Activated naive CD8-positive, alpha-beta T cell treated with anti-CD3 and anti-CD28 coated beads, Interleukin-2, amount 50 U/mL, for 16 hours (primary cell): Measurements from ENCODE around the gene HDAC4.

Experiments used
- DNase-seq: peaks from one replicate; pipeline ENCODE4 v3.0.0-alpha.2; 2020; ENCODE audit warnings: low read depth, low spot score

Gene HDAC4

DNA sequence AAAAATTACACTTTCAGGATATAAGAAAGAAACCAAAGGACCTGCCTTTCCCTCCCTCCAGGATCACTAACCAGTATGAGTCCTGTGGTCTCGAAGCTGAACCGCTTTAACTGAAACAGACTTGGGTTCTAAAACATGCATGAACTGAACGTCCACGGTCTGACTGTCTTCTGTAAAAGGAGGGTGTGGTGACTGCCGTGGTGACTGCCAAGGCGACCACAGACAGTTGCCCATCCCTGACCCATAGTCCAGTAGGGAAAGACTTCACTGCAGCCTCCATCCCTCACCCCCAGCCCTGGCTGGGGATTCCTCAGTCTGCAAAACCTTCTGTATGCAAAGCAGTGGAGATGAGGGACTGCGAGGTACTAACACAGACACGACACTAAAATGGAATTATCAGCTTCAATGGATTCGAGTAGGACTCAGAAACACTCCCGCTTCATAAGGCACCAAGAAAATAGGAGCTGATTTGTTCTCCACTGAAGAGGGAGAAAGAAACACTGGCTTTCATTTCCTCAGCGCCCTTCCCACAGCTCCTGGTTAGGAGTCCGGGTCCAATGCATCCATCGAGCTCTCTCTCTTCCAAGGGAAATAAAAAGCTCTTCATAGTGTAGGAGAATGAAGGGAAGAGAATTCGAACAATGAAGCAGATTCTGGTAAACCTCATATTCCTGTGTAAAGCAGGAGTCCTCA, 197.2 kb downstream of the HDAC4 start:
- DNase-seq: no peak

DNA sequence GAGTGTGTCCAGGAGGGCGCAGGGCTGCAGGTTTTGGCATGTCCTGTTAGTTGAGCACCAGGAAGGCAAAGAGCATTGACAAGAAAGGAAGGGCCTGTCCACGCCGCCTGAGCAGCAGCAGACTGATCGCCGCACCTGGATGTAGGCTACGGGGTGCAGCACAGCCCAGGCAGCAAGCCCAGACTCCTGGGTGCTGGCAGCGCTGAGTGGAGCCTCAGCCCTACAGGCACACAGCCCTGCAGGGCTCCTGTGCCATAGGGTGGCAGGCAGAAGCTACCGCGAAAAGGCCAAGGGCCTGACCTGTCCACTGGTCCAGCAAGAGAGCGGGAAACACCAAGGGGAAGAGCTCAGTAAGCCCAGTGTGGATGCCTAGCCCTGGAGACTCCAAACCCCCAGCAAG, 198.0 kb downstream of the HDAC4 start:
- no peak for DNase-seq

DNA sequence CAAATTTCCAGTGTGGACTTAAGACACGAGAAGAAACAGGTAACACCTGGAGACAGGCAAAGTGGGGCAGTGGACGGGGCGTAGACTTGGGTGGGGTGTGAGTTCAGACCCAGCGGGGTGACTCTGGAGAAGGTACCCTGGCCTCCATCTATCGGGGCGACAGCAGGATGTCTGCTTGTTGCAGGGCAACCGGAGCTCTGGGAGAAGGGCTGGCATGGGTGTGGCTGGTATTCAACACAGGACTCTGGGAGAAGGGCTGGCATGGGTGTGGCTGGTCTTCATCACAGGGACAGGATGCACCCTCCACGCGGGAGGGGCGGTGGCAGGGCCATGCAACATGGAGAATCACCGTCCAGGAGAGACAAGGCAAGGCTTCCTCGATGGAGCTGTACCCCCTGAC, 198.5 kb downstream of the HDAC4 start:
- DNase-seq: no peak

DNA sequence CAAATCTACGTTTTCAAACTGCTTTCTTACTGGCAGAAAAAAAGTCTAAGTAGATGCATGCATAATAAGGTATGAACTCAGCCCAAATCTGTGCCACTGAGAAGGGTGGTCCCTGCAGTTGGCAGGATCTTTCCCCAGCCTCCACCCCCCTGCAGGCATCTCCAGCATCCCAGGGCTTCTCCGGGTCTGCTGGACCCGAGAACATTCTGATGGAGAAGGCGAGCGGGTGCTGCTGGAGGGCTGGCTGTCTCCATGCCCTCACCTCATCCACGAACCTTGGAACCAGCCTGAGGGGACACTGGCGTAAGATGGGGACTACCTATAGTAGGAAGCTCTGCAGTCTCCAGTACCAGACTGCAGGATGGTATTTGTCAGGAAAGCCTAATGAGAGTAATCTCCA, 198.9 kb downstream of the HDAC4 start:
- no peak for DNase-seq

DNA sequence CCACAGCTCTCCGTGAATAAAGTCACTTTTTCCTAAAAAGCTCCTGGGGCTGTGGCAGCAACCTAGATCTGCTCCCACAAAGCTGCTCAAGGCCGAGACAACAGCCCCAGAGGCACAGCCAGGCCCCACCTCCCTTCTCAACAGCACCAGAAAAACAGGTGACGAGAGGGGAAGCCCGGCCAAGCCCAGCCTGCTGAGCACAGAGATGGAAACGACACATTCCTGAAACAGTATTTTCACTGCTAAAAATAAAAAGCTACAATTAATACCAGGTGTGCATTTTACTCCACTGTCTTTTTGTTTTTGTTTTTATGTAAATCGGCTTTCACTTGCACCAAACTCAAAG, 199.3 kb downstream of the HDAC4 start:
- no peak for DNase-seq

DNA sequence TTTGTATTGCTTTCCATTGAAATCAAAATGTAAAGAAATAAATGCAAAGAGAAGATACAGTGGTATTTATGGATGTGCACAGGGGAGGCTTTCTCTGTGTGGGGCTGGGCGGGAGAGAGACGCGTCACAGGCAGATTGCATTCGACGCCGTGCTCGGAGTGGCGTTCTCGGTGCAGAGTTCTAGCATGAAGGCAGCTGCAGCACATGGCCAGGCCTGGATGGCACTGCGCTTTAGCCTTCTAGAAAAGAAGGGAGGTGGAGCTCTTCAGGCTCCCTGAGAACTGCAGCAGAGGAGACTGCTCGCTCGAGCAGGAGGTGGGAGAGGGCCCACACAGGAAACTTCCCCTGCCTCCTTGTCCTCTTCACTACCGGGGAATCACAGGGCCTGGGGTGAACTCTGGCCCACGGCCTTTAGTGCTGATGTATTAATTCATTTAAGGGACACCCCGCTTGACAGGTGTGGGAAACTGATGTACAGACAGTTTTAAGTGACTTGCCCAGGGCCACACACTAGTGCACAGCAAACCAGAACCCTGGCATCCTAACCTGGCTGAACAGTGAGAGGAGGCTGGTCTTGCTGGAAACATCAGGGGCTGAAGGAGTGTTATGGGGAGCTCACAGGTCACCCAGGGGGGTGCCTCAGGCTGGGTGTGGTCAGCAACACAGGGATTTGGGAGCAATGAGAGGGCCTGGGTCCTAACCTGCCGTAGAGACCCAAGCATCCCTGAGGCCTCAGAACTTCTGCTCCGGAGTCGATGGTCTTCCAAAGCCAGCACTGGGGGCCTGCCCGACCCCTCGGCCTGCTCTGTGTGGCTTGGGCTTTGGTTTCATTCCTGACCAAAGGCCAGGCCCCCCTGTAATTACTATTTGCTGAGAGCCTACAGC, 199.9 kb downstream of the HDAC4 start:
- DNase-seq: no peak

DNA sequence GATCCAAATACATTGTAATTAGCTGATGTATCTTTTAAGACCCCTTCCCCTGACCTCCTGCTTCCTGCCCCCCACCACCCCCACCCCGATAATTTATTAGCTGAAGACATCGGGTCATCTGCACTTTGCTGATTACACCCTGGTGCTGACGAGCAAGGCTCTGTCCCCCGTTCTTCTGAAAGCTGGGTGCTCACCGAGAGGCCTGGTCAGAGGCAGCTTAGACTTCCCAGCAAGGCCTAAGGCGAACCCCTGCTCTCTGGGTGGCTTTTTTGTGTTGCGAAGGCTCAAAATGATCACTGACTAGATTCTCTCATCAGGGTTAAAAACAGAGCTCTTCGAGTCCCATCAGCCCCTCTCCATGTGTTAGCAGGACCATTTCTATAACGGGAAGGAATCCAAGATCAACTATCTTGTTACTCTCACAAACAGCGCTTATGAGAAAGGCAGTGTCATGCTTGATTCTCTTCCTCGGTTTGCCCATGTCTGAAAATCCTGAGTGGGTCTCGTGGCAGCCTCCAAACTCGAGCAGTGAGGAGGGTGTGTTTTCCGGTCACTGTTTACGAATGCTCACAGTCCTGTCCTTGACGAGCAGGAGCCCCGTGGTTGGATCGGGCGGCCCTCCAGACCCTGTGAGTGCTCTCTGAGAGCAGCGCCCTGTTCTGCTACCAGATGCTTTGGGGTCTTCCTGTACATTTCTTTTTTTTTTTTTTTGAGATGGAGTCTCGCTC, 201.6 kb downstream of the HDAC4 start:
- DNase-seq: no peak

DNA sequence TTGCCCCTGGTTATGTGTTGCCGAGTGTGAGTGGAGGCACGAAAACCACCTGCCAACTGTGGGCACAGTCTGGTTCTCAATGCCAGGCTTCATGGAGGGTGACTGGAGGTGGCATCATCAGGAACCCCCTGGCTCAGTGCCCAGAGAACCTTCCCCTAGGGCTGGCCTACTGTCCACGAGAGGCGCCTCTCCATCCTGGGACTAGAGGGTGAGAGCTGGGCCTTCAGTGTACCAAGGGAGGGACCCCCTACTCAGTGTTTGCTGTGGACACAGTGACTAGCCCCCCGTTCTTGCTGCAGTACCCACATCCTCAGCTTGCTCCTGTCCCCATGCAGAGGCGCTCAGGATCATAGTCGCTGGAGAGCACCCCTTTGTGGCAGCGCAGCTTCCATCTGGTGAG, 202.6 kb downstream of the HDAC4 start:
- no peak for DNase-seq

DNA sequence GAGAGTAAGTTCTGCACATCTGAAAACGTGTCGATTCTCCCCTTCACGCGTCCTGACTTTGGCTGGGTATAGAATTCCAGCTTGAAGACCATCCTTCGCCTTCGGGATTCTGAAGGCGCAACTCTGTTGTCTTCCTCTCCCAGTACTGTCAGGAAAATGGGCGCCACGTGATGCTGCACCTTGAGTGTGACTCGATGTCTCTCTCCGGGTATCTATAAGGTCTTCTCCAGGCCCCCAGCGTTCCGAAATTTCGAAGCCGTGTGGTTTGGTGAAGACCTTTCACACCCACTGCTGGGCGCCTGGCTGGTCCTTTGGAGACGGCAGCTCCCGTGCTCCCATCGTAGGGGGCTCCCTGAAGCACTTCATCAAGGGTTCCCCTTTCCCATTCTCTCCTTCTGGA, 203.7 kb downstream of the HDAC4 start:
- DNase-seq: no peak

DNA sequence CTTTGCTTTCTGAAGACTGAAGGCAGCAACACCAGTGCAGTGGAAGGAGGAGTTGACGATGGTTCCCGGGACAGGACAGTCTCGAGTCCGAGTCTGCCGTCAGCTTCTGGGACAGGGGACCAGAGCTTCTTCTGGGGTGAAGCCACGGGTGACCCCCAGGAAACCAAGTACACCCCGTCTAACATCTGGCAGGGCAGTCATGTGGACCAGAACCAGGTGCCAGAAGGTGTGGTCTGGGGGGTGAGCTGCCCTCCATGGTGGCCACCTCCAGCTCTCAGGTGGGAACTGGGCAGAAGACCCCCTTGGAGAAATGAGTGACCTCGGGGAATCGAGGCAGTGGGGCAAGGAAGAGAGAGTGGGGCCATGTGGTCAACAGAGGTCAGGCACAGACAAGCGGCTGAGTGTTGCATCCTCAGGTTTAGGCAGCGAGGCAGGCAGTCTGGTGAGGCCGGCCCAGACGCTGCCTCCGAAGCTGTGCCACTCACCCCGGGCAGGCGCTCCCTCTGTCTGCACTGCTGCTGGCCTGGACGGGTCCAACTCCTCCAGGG, 204.3 kb downstream of the HDAC4 start:
- DNase-seq: no peak

DNA sequence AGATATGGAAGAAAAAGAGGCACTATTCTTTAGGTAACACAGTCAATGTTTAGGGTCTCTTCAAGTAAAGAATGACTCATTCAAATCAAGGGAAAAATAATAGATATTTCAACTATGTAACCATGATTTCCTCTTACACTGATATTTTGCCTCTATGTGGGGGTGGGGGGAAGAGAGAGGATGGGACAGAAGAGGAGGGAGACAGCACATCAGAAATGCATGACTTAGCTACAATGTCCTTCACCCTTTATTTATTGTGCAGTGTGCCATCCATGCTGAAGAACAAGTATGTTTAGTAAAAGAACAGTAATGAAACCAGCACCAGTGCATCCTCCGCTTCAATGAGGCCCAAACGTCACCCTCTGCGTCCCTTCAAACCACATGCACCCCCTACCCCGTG, 204.8 kb downstream of the HDAC4 start:
- no peak for DNase-seq

DNA sequence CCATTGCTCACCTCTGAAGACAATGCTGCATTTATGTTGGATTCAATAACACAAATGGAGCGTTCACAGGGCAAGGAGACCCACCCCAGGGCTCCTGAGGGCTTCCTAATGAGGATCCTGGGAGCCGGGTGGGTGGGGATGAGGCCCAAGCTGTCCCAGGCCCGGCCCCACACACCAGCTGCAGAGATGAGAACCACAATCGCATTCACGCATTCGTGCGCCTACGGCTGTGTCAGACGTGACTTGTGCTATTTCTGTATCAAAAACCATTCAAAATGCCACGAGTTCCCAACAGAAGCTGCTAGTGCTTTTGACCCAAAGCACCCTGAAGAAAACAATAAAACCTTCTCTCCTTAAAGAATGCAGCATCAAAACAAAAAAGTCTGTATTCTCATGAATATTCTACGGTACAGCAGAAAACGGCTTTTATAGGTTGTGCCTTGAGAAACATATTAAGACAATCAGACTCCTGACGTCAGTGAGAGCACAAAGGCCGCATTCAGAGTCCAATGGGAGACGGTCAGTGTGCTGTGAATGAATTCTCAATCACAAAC, 205.4 kb downstream of the HDAC4 start:
- DNase-seq: no peak

DNA sequence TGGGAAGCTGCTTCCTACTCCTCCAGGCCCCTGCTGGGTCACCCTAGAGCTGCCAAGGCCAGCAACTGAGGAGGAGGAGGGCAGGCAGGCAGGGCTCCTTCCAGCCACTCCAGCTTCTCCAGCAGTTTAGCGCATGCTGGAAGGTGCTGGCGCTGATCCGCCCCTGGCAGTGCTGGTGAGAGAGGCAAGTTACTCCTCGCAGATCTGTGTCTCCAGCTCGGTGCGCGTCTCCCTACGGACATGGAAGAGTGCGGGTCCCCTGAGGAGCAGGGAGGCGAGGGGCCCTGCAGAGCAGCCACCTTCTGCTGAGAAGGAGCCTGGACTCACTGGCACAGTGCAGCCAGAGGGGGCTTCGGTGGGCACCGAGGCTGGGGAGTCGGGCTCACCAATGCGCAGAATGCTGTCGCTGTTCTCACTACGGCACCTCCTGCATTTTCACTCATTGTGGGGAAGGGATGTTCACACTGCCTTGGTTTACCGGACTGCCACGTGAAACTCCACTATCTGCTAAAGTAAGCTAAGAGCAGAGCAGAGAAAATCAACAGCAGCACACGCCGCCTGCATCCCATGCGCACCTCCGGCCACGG, 206.0 kb downstream of the HDAC4 start:
- DNase-seq: no peak

DNA sequence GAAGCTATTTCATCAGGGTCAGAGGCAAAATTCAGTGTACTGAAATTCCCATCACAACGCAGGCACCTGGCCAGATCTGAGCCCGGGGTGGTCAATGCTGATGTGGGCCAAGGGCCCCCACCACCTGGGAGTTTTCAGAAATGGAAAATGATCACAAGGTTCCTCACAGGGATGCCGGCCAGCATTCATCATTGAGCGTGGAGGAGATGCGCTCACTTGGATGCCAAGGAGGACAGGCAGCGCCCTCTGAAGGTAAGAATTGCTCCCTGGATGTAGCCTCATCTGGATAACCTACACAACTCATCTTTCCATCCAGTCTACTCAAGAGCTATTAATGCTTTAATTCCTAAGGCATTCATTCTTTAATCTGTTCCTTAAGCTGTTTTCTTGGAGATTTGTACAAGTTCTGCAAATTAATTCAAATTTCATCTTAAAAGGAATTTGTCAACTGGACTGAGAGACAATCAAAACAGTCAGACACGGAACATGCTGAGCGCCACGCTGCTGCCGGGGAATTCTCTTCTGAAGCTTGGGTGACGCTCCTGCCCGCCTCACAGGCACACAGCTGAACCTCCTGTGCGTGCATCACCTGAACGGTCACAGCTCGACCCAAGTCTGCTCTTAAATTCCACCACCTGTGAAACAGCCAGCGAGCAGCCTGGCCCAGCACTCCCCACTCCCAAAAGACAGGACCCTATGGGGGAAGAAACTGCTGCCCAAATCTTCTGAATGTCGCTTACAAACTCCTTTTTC, 206.7 kb downstream of the HDAC4 start:
- DNase-seq: no peak

DNA sequence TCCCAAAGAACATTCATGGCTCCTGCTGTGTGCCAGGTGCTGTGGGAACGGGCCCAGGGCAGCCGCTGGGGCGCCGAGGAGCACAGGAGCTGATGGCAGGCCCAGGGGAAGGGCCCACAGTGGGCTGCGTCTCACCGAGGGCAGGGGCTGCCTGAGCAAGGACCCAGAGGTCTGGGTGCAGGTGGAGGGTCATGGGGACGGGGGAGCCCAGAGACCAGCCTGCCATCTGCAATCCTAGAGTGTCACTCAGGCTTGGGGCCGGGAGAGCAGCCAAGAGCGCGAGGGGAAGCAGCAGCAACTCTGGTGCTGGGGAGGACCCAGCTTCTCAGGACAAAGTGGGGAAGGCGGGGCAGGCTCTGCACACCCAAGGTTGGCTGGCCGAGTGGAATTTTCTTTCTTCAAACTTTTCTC, 207.4 kb downstream of the HDAC4 start:
- no peak for DNase-seq

DNA sequence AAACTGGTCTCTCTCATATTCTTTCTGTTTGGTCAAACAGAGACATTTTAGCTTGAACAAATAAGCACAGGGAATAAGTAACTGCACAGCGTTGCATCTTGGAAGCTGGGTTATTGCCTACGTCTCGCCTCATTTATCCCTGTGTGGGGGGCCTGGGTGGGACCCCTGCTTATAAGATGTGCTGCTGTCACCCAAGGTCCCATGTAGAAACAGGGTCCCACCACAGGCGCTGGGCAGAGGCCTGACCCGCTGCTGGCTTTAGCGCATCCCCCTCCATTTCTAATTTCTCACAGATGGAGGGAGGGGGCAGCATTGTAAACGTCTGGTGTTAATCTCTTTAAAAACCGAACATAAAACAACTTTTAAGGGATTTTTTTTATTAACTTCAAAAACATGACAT, 207.8 kb downstream of the HDAC4 start:
- no peak for DNase-seq

DNA sequence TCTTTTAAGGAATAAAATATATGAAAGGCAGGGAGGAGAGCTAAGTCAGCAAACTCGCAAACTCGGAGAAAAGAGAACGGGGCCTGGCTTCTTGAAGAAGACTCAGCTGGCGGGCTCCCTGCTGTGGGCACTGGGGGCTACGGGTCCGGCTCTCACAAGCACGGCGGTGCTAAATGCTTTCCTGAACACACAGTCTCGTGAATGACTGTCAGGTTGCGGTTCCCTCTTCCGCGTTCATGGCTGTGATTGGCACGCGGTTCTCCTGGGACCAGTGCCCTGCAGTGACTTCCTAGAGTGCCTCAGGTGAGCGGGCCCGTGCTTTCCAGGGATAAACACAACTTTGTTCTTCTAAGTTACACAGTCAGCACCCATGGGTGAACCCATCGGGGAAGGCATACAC, 208.4 kb downstream of the HDAC4 start:
- DNase-seq: no peak

DNA sequence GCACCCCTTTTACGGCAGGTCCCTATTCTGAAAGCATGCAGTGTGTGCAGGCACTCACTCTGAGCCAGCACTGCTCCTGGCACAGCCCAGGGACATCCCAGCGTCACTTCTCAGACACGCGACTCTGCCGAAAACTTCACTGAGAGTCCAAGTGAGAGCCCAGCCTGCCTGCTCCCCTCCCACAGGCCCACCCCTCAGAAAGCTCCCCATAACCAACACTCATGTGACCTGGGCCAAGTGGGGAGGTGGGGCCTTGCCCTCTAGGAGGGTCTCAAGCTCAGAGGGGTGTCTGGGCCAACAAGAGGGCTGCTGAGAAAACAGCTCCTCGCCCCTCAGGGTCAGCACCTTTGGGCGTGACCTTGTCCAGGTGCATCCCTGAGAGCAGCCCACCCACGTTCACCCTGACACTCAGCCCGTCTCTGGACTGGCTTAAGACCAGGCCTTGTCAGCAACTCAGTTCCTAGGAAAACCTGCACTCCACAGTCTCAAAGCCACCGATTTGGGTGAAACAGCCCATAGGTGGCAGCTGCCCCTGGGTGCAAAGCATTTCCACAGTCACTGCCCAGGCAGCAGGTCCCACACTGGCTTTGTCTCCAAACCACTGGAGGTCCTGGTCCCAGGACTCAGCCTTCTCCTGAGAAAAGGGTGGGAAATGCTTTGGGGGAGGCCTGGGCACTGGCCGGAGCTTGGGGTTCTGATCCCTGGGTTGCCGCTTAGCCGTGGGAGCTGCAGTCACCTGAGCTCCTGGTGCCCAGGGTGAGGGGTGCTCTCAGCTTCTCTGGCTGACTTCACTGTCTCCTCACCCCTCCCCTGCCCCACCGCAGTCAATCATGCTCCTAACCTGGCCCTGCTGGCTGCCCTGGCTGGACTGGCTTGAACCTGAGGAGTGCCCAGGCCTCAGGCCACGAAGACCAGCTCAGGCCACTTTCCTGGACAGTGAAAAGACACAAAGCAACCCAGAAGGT, 209.6 kb downstream of the HDAC4 start:
- DNase-seq: no peak

DNA sequence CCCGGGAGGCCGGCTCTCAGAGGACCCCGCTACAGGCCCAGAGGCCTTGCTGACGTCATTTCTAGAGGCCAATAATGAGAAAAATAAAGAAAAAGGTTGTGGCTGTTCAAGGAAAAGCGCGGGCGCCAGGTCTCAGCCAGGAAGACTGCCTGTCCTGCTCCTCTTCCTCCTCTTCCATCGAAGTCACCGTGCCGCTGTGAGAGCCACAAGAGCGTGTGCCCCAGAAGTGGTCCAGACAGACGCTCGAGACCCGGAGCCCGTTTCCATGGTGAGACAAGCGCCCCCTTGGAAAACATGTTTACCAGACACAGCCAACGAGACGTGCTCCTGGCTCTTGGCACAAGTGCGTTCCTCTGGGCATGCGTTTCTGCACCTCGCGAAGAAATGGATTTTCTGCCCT, 210.5 kb downstream of the HDAC4 start:
- no peak for DNase-seq

DNA sequence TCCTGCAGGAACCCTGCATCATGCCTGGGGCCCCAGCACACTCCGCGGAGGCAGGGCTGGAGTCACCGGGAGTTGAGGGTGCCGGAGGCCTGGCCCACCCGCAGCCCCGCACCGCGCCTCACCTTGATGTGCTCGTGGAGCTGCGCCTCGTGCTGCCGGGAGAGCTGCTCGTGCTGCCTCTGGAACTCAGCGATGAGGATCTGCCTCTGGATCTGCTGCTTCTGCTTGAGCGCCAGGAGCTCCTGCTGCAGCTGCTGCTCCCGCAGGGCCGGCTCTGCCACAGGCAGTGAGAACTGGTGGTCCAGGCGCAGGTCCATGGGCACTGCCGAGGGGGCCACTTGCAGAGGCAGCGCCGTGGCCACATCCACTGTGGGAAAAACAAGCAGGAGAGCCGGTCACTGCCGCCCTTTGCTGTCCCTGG, 211.1 kb downstream of the HDAC4 start:
- DNase-seq: no peak
